C4-2B (cell line): ENCODE results near the gene LMAN2L.
"Not testable (repeated sequence)": the region's sequence is repeated elsewhere in the genome, so short reads cannot be mapped to it uniquely, and the experiment has no call there.

ENCODE experiments used
- H3K27ac ChIP-seq: fragments of 450-650 bp; 2 replicates; pipeline ENCODE4 v1.5.1; 2017
- ZFX ChIP-seq: fragments of 450-650 bp; IDR thresholded peaks from 2 replicates; pipeline ENCODE4 v1.6.1; 2017
- TF ChIP-seq, protein P1 (sequence below): fragments of 450-650 bp; conservative IDR thresholded peaks from 2 replicates; pipeline ENCODE4 v1.5.1; 2017; ENCODE audit warnings: mild to moderate bottlenecking

Gene LMAN2L

DNA sequence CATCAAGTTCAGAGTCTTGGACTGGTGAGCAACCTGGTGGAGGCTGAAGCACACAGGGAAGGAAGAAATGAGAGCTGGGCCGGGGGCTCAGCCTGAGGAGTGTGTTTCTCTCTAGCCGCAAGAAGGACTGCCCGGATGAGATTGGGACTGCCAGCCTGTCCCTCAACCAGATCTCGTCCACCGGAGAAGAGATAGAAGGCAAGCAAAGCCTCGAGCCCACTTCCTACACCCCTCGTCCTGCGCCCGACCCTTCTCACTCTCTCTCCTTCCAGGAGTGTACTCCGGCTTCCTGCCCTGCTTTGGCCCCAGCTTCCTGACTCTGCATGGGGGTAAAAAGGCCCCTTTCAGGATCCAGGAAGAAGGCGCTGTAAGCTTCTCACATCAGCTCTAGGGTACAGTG is 71.1 kb downstream of the LMAN2L start:
- TF ChIP-seq ZFX, result no peak
- TF ChIP-seq, protein P1, sequence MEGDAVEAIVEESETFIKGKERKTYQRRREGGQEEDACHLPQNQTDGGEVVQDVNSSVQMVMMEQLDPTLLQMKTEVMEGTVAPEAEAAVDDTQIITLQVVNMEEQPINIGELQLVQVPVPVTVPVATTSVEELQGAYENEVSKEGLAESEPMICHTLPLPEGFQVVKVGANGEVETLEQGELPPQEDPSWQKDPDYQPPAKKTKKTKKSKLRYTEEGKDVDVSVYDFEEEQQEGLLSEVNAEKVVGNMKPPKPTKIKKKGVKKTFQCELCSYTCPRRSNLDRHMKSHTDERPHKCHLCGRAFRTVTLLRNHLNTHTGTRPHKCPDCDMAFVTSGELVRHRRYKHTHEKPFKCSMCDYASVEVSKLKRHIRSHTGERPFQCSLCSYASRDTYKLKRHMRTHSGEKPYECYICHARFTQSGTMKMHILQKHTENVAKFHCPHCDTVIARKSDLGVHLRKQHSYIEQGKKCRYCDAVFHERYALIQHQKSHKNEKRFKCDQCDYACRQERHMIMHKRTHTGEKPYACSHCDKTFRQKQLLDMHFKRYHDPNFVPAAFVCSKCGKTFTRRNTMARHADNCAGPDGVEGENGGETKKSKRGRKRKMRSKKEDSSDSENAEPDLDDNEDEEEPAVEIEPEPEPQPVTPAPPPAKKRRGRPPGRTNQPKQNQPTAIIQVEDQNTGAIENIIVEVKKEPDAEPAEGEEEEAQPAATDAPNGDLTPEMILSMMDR, result no peak

DNA sequence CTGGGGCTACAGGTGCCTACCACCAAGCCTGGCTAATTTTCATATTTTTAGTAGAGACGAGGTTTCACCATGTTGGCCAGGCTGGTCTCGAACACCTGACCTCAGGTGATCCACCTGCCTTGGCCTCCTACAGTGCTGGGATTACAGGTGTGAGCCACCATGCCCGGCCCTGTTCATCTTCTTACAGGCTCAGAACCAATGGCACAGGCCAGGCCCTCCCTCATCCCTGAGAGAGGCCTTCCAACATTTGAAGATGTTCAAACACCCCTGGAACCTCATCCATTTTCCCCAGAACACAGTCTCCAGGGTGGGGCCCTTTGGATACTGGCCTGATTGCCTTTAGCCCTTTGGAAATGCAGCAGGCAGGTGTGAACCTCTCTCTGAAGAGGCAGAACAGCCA is 74.1 kb downstream of the LMAN2L start:
- H3K27ac ChIP-seq, result not testable (repeated sequence)

More for the DNA sequence above, 71.1 kb downstream of the LMAN2L start:
- no peak overlapping the region for H3K27ac ChIP-seq

DNA sequence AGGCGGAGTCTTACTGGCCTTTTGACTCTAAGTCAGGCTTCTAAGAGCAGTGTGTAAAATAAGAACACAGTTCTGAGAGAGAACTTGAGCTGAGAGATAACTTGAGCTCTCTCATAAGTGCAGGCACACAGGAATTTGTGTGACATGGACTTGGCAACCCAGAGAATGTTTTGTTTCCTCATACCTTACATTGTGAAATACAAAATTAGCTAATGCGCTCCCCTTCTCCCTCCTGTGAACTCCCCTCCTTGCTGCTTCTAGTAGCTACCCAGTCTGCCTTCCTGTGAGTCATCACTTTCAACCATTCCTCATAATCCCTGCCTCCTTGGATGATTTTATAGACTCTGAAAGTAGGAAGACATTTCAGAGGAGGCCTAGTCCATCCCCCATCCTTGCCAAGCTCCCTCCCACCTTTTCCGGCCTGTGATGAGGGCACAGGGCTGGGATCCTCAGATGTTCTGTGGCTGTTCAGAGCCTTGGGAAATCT is 74.7 kb downstream of the LMAN2L start:
- no peak for TF ChIP-seq ZFX
- TF ChIP-seq, protein P1, result no peak
- H3K27ac ChIP-seq, result no peak overlapping the region

DNA sequence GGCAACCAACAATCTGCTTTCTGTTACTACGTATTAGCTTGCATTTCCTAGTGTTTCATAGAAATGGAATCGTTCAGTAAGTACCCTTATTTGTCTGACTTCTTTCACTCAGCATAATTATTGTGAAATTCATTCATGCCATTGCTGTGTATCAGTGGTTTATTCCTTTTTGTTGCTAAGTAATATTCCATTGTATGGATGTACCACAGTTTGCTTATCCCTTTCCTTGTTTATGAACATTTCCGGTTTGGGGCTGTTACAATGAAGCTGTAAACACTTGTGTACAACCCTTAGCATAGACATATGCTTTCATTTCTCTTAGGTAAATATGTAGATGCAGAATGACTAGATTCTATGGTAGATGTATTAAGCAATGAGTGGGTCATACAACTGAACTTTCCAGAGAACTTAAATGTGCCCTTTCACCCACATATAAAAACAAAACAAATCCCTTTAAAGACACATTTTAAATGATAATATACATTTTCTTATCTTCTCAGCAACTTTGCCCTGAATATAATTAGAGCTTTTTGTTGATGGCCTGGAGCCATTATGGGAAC is 75.4 kb downstream of the LMAN2L start:
- no peak overlapping the region for H3K27ac ChIP-seq
- no peak for TF ChIP-seq ZFX
- TF ChIP-seq, protein P1, result no peak

DNA sequence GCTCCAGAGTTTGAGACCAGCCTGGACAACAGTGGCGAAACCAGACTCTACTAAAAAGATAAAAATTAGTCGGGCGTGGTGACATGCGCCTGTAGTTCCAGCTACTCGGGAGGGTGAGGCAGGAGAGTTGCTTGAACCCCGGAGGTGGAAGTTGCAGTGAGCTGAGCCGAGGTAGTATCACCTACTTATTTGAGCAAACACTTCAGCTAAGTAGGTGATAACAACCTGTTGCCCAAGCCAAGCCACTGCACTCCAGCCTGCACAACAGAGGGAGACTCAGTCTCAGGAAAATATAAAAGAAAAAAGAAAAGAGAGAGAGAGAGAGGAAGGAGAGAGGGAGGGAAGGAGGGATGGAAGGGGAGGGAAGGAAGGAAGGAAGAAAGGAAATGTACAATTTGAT is 76.0 kb downstream of the LMAN2L start:
- H3K27ac ChIP-seq, result no peak overlapping the region
- TF ChIP-seq, protein P1, result no peak
- no peak for TF ChIP-seq ZFX

DNA sequence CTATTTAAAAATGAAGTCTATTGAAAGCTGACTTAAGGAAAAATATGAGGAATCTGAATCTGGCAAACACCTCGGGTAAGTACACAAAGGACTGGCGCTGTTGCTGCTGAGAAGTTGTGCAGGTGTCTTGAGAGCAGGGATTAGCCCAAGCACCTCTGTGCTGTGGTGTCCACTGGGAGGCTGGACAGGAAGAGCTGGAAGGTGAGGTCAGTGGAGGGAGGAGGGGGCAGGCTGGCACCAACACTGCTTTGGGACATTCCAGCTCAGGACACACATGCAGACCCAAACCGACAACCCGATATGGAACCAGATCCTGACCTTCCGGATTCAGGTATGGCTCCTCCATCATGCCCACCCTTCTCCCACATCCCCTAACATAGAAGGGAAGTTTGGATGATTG is 76.7 kb downstream of the LMAN2L start:
- TF ChIP-seq, protein P1, result no peak
- H3K27ac ChIP-seq, result no peak overlapping the region

DNA sequence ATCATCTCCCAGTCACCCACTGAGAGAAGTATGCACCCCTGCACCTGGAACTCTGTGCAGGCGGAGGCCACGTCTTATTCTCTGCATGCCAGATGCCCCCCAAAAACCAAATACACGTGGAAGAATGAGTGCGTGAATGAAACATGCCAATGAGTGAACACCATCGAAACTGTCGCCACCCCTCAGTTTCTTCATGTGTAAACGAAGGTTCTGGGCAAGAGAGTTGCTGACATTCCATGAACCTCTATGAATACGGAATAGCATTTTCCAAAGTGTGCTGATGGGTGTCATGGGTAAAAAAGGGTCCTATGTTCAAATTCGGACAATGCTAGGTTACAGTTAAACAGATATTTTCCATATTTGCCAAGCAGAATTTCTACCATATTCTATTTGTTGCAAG is 77.5 kb downstream of the LMAN2L start:
- H3K27ac ChIP-seq, result no peak overlapping the region

DNA sequence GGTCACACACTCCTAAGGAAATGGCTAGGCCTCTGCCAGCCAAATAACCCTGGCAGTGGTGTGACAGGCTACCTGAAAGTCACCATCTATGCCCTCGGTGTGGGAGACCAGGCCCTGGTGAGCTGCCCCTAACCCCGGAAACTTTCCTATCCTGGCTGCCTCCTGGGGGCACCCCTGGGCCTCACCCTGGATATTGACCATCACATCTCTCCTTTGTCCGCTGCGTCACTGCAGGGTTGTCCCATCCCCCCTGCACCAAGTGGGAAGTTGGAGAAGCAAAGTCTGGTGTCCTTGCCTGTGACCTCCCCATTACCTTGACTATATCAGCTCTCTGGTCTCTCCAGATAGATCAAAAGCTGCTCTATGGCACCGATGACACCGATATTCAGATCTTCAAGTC is 78.5 kb downstream of the LMAN2L start:
- TF ChIP-seq ZFX, result no peak
- TF ChIP-seq, protein P1, result no peak

More for the DNA sequence above, 77.5 kb downstream of the LMAN2L start:
- TF ChIP-seq, protein P1, result no peak
- no peak for TF ChIP-seq ZFX

More for the DNA sequence above, 78.5 kb downstream of the LMAN2L start:
- no peak overlapping the region for H3K27ac ChIP-seq
